HEK293T (cell line): ENCODE results near the gene ARMC5.

ENCODE experiments used
- CTCF ChIA-PET: fragments of 350-600 bp; formaldehyde crosslinking; extraction: SDS; loops from one replicate; lab custom pipeline; 2021; ENCODE audit warnings: antibody characterized with exemption, inconsistent platforms; lab: Yijun Ruan, JAX
- POLR2A ChIA-PET: fragments of 350-600 bp; formaldehyde crosslinking; extraction: SDS; loops from one replicate; lab custom pipeline; 2020; ENCODE audit warnings: antibody characterized with exemption, inconsistent platforms; lab: Yijun Ruan, JAX
- DNase-seq: peaks from one replicate; pipeline ENCODE4 v3.0.0; 2012; ENCODE audit warnings: mixed read lengths; ENCODE audit errors: extremely low spot score
- ARNT ChIP-seq: fragments of 450-650 bp; IDR thresholded peaks from 2 replicates; pipeline ENCODE4 v1.6.1; 2017; ENCODE audit warnings: mild to moderate bottlenecking
- BHLHE40 ChIP-seq: fragments of 450-650 bp; IDR thresholded peaks from 2 replicates; pipeline ENCODE4 v1.6.1; 2016; ENCODE audit warnings: mild to moderate bottlenecking, moderate library complexity, borderline replicate concordance
- CTBP1 ChIP-seq: fragments of 450-650 bp; IDR thresholded peaks from 2 replicates; pipeline ENCODE4 v1.6.1; 2016; ENCODE audit warnings: borderline replicate concordance
- ELF4 ChIP-seq: fragments of 450-650 bp; IDR thresholded peaks from 2 replicates; pipeline ENCODE4 v1.6.1; 2017; ENCODE audit warnings: antibody characterized with exemption
- FOXA1 ChIP-seq: fragments of 450-650 bp; IDR thresholded peaks from 2 replicates; pipeline ENCODE4 v1.6.1; 2016; ENCODE audit warnings: mild to moderate bottlenecking
- FOXK2 ChIP-seq: fragments of 450-650 bp; IDR thresholded peaks from 2 replicates; pipeline ENCODE4 v1.6.1; 2016; ENCODE audit warnings: mild to moderate bottlenecking
- FOXM1 ChIP-seq: fragments of 450-650 bp; IDR thresholded peaks from 2 replicates; pipeline ENCODE4 v1.6.1; 2017; ENCODE audit warnings: mild to moderate bottlenecking, borderline replicate concordance
- HDGF ChIP-seq: fragments of 450-650 bp; IDR thresholded peaks from 2 replicates; pipeline ENCODE4 v1.6.1; 2017; ENCODE audit warnings: antibody characterized with exemption, borderline replicate concordance
- L3MBTL2 ChIP-seq: fragments of 450-650 bp; conservative IDR thresholded peaks from 2 replicates; pipeline ENCODE4 v1.6.1; 2016; ENCODE audit warnings: mild to moderate bottlenecking
- LEF1 ChIP-seq: fragments of 450-650 bp; IDR thresholded peaks from 2 replicates; pipeline ENCODE4 v1.6.1; 2017; ENCODE audit warnings: mild to moderate bottlenecking, borderline replicate concordance
- NFRKB ChIP-seq: fragments of 450-650 bp; IDR thresholded peaks from 2 replicates; pipeline ENCODE4 v1.6.1; 2016; ENCODE audit warnings: mild to moderate bottlenecking, moderate library complexity
- PKNOX1 ChIP-seq: fragments of 450-650 bp; IDR thresholded peaks from 2 replicates; pipeline ENCODE4 v1.6.1; 2016
- SP1 ChIP-seq: fragments of 450-650 bp; IDR thresholded peaks from 2 replicates; pipeline ENCODE4 v1.6.1; 2017
- SUZ12 ChIP-seq: fragments of 450-650 bp; IDR thresholded peaks from 2 replicates; pipeline ENCODE4 v1.6.1; 2016; ENCODE audit warnings: mild to moderate bottlenecking
- TARDBP ChIP-seq: fragments of 450-650 bp; IDR thresholded peaks from 2 replicates; pipeline ENCODE4 v1.6.1; 2016
- ZNF384 ChIP-seq: fragments of 450-650 bp; IDR thresholded peaks from 2 replicates; pipeline ENCODE4 v1.6.1; 2016

The ARMC5 gene

GRCh38 chr16:31484491-31485171, 25.3 kb downstream of the ARMC5 start:
- no peak for DNase-seq
- TF ChIP-seq FOXA1 (no peak), ARNT (no peak), L3MBTL2 (no peak), FOXM1 (no peak), ZNF384 (no peak), HDGF (no peak), CTBP1 (no peak), BHLHE40 (no peak), ELF4 (no peak), TARDBP (no peak), LEF1 (no peak), PKNOX1 (no peak), SP1 (no peak), NFRKB (no peak), FOXK2 (no peak), SUZ12 (no peak)
- CTCF ChIA-PET: no interaction called here
- POLR2A ChIA-PET: interaction anchor here (0.6 kb wide), 1 partner anchor 25 kb away, joined by 3 read pairs; no protein-coding TSS in a partner anchor

GRCh38 chr16:31485571-31485970, 26.3 kb downstream of the ARMC5 start:
- ChIA-PET CTCF (no interaction called here), POLR2A (no interaction called here)
- TF ChIP-seq PKNOX1 (no peak), LEF1 (no peak), BHLHE40 (no peak), ARNT (no peak), HDGF (no peak), SP1 (no peak), ZNF384 (no peak), FOXK2 (no peak), L3MBTL2 (no peak), CTBP1 (no peak), FOXM1 (no peak), SUZ12 (no peak), NFRKB (no peak), FOXA1 (no peak), ELF4 (no peak), TARDBP (no peak)
- DNase-seq: no peak

DNA sequence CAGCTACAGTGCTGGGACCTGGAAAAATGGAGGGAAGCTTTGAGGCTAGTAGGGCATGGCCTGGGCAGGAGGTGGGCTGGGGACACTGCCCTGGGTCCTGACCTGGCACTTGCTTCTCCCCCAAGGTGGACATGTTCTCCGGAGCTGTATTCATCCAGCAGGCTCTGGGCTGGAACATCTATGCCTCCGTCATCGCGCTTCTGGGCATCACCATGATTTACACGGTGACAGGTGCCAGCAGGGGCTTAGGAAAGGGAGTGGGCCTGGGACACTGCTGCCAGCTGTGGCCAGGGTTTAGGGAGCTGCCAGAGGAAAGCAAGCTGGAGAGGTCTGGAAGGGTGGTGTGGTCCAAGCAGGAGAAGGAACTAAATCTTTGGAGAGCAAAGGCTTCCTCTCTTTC, 26.7 kb downstream of the ARMC5 start:
- TF ChIP-seq L3MBTL2 (no peak), ELF4 (no peak), NFRKB (no peak), SUZ12 (no peak), CTBP1 (no peak), ARNT (no peak), LEF1 (no peak), ZNF384 (no peak), PKNOX1 (no peak), FOXK2 (no peak), SP1 (no peak), FOXA1 (no peak), TARDBP (no peak)
- CTCF ChIA-PET: no interaction called here

DNA sequence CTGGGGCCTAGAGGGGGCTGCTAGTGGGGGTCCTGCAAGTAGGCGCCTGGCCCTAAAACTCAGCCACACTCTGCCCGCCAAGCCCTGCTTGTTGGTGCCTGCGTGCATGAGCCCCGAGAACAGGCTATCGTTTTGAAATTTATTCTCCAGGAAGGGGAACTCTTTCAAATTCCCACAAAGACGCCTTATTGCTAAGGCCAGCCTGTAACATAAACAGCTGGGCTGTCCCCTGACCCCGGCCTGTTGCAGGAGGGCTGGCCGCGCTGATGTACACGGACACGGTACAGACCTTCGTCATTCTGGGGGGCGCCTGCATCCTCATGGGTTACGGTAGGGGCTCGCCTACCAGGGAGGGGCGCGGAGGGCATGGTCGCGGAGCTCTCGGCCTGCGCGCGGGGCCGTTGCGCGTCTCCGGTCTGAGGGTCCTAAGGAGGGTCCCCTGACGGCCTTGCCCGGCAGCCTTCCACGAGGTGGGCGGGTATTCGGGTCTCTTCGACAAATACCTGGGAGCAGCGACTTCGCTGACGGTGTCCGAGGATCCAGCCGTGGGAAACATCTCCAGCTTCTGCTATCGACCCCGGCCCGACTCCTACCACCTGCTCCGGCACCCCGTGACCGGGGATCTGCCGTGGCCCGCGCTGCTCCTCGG, 27.9 kb downstream of the ARMC5 start:
- CTCF ChIA-PET: no interaction called here

More for the DNA sequence above, 26.7 kb downstream of the ARMC5 start:
- POLR2A ChIA-PET: no interaction called here
- DNase-seq: no peak

DNA sequence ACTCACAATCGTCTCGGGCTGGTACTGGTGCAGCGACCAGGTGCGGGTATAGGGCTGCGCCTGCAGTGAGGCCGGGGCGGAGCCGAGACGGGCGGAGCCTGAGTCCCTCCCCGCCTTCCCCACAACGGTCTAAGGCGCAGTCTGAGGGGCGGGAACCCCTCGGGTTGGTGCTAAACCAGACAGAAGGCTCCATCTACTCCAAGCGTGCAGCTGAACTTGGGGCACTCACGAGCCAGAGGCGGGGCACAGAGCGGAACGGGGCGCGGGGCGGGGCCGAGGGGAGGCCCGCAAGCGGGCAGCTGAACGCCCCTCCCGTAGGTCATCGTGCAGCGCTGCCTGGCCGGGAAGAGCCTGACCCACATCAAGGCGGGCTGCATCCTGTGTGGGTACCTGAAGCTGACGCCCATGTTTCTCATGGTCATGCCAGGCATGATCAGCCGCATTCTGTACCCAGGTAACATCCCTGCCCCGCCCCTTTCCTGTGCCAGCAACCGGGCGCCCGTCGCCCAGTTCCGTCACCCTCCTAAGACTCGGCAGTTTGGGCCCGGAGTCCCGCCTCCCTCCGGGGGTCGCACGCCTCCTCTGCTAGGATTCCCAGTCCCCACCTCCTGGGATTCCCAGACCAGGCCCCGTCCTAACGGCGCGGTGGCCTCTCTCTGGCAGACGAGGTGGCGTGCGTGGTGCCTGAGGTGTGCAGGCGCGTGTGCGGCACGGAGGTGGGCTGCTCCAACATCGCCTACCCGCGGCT, 28.6 kb downstream of the ARMC5 start:
- DNase-seq: no peak
- CTCF ChIA-PET: no interaction called here
- POLR2A ChIA-PET: no interaction called here
- no peak for TF ChIP-seq NFRKB
- TF ChIP-seq FOXK2: no peak
- no peak for TF ChIP-seq FOXA1
- no peak for TF ChIP-seq ELF4
- TF ChIP-seq HDGF: no peak
- no peak for TF ChIP-seq PKNOX1
- TF ChIP-seq SP1: no peak
- TF ChIP-seq ZNF384: no peak
- TF ChIP-seq SUZ12: no peak
- no peak for TF ChIP-seq LEF1
- no peak for TF ChIP-seq BHLHE40
- no peak for TF ChIP-seq CTBP1
- no peak for TF ChIP-seq TARDBP
- no peak for TF ChIP-seq L3MBTL2
- TF ChIP-seq FOXM1: no peak
- TF ChIP-seq ARNT: no peak

More for the DNA sequence above, 27.9 kb downstream of the ARMC5 start:
- DNase-seq: no peak
- POLR2A ChIA-PET: no interaction called here
- TF ChIP-seq ZNF384 (no peak), FOXK2 (no peak), ELF4 (no peak), ARNT (no peak), L3MBTL2 (no peak), NFRKB (no peak), BHLHE40 (no peak), SP1 (no peak), HDGF (no peak)
